Left ventricle myocardium inferior (tissue), 1 donor: Measurements from ENCODE around the gene LRRFIP2. TPM values are rescaled to one million over a fixed set of nuclear protein-coding genes. Genes with fewer than 3 reads are reported as not detected.

ENCODE experiments used
- DNase-seq: peaks from one replicate; pipeline ENCODE4 v3.0.0-alpha.2; 2020
- H3K27ac ChIP-seq: fragments of 200-600 bp; replicated peaks from 2 replicates; pipeline ENCODE4 v1.8.0; 2021
- H3K27me3 ChIP-seq: fragments of 200-600 bp; 2 replicates; pipeline ENCODE4 v1.8.0; 2021; ENCODE audit warnings: low read depth
- H3K36me3 ChIP-seq: fragments of 200-600 bp; 2 replicates; pipeline ENCODE4 v1.8.0; 2021
- H3K4me1 ChIP-seq: fragments of 200-600 bp; 2 replicates; pipeline ENCODE4 v1.8.0; 2021
- H3K4me3 ChIP-seq: fragments of 200-600 bp; 2 replicates; pipeline ENCODE4 v1.8.0; 2021; ENCODE audit warnings: mild to moderate bottlenecking, moderate library complexity
- H3K9me3 ChIP-seq: fragments of 200-600 bp; replicated peaks from 2 replicates; pipeline ENCODE4 v1.8.0; 2021
- intact Hi-C: fragments of 100-400 bp; cut with micrococcal nuclease; formaldehyde crosslinking; loops from one replicate; pipeline ENCODE4 v1.11.0; 2022
- total RNA-seq: library from RNA; stranded (reverse); fragmentation: NEBNext Ultra II Directional; extraction: Animal tissue kit (Norgen Biotek cat#: 25700); gene quantifications from one replicate; pipeline ENCODE4 v1.2.1, GENCODE V29; 2021
- TF ChIP-seq, protein P1 (sequence below): fragments of 200-600 bp; IDR thresholded peaks from 2 replicates; pipeline ENCODE4 v1.8.0; 2021; ENCODE audit warnings: antibody characterized with exemption, mild to moderate bottlenecking, borderline replicate concordance
- donor health status: DM: no; HTN: yes; CAD: no; lungs with severe emphysema.

The LRRFIP2 gene
- total RNA-seq, 1 donor from 2014 or later = 155 TPM

DNA sequence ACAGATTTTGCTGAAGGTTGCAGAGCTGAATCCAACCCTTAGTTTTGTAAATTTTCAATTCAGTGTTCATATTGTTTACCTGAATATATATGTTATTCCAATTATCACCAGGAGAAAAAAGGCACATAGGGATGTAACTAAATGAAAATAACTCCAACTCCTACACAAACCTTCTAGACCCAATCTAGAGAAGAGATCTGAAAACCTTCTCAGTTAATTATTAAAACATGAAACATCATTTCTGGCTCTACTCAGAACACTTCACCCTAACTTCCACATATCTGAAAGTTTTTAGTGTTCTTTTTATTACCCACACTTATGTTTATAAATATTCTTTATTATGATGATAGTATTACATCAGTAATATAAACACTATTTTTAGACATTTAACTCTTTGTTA is 76.6 kb downstream of the LRRFIP2 start:
- H3K9me3 ChIP-seq = no peaks in the 10 kb centered on the region
- no peak overlapping the region for H3K4me3 ChIP-seq
- no peaks in the 10 kb centered on the region for H3K27me3 ChIP-seq
- TF ChIP-seq, protein P1, sequence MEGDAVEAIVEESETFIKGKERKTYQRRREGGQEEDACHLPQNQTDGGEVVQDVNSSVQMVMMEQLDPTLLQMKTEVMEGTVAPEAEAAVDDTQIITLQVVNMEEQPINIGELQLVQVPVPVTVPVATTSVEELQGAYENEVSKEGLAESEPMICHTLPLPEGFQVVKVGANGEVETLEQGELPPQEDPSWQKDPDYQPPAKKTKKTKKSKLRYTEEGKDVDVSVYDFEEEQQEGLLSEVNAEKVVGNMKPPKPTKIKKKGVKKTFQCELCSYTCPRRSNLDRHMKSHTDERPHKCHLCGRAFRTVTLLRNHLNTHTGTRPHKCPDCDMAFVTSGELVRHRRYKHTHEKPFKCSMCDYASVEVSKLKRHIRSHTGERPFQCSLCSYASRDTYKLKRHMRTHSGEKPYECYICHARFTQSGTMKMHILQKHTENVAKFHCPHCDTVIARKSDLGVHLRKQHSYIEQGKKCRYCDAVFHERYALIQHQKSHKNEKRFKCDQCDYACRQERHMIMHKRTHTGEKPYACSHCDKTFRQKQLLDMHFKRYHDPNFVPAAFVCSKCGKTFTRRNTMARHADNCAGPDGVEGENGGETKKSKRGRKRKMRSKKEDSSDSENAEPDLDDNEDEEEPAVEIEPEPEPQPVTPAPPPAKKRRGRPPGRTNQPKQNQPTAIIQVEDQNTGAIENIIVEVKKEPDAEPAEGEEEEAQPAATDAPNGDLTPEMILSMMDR = no peak
- H3K36me3 ChIP-seq = peaks cover 24% of the 10 kb centered on the region
- peaks cover 31% of the 10 kb centered on the region for H3K4me1 ChIP-seq
- no peak for DNase-seq
- H3K27ac ChIP-seq = peak overlapping the region; percentile 43
- intact Hi-C loops = no loop called here

DNA sequence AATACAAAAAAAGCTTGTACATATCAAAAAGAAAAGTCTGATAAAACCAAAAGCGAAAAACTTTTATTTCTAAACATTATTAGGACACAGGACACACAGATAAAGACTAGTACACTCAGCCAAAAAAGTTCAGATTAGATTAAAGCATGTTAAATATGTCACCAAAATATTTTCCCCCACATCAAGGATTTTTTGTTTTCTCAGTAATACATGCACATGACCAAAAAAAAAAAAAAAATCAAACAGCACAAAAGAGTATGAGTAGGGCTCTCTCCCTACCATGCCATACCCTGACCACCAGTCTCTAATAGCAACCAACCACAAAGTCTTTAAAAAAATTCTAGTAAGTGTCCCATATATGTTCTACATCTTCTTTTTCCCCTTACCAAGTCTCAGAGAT is 77.4 kb downstream of the LRRFIP2 start:
- Histone ChIP-seq H3K4me3 (no peak overlapping the region), H3K27me3 (no peaks in the 10 kb centered on the region), H3K4me1 (peaks cover 39% of the 10 kb centered on the region), H3K36me3 (peaks cover 29% of the 10 kb centered on the region), H3K9me3 (no peaks in the 10 kb centered on the region), H3K27ac (peak overlapping the region; percentile 43)
- no peak for DNase-seq
- intact Hi-C loops = no loop called here
- TF ChIP-seq, protein P1 = no peak

DNA sequence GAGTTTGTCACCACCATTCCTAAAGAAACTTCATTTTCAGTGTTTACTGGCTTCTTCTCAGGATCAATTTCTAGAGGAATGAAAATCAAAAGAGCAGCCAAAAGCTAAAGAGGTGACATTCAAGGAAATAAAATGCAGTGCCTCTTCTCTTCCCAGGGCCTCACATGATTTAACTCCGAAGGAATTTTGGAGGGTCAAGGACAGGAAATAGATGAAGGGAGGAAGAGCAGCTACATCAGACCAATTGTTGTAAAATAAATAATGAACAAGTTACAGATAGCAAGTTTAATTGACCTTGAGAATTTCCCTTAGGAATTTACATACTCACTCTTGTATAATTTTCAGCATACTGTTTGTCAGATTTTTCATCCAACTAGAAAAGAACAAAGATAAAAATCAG is 78.1 kb downstream of the LRRFIP2 start:
- intact Hi-C loops = no loop called here
- Histone ChIP-seq H3K27me3 (no peaks in the 10 kb centered on the region), H3K27ac (peak overlapping the region; percentile 43), H3K4me1 (peaks cover 44% of the 10 kb centered on the region), H3K4me3 (no peak overlapping the region), H3K36me3 (peaks cover 33% of the 10 kb centered on the region), H3K9me3 (no peaks in the 10 kb centered on the region)
- no peak for DNase-seq
- TF ChIP-seq, protein P1 = no peak

DNA sequence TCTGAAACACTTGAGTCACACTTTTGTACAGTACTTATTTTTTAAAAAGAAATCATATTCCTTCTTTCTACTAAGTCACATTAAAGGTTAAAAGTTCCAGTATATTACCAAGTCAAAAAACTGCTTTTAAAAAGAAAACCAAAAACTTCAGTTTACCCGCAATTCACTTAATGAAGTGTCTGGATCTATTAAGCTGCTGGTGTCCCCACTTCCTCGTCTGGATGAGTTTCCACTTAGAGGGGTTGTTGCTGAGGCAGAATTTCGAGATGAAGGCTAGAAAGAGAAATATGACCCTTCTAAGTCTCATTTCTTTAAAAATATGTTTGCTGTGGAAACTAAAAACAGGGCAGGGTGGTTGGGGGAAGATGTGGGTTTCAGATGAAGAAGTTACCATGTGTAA is 79.7 kb downstream of the LRRFIP2 start:
- Histone ChIP-seq H3K9me3 (no peaks in the 10 kb centered on the region), H3K4me3 (no peak overlapping the region)

DNA sequence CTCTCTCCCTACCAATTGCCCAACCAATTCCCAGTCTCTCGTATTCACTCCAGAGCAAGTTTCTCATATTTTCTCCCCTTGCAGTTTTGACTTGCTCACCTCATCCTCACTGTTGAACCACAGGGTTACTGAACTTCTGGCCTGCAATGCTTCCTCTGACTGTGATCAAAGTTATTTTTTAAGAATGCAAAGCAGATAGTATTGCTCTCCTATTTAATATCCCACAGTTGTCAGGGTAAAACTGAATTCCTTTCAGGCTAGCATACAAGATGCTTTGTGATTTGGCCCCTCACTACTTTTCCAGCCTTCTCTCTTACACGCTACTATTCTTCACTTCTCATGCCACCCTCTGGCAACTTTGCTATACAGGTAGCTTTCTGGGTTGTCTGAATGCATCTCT is 80.9 kb downstream of the LRRFIP2 start:
- Histone ChIP-seq H3K36me3 (peaks cover 54% of the 10 kb centered on the region), H3K27ac (peak overlapping the region; percentile 57), H3K27me3 (no peaks in the 10 kb centered on the region), H3K9me3 (no peaks in the 10 kb centered on the region), H3K4me1 (peaks cover 44% of the 10 kb centered on the region), H3K4me3 (no peak overlapping the region)
- intact Hi-C loops = no loop called here
- DNase-seq = no peak
- TF ChIP-seq, protein P1 = no peak

More for the DNA sequence above, 79.7 kb downstream of the LRRFIP2 start:
- Histone ChIP-seq H3K27ac (no peak overlapping the region), H3K27me3 (no peaks in the 10 kb centered on the region), H3K4me1 (peaks cover 44% of the 10 kb centered on the region), H3K36me3 (peaks cover 47% of the 10 kb centered on the region)
- no peak for DNase-seq
- TF ChIP-seq, protein P1 = no peak
- intact Hi-C loops = no loop called here

DNA sequence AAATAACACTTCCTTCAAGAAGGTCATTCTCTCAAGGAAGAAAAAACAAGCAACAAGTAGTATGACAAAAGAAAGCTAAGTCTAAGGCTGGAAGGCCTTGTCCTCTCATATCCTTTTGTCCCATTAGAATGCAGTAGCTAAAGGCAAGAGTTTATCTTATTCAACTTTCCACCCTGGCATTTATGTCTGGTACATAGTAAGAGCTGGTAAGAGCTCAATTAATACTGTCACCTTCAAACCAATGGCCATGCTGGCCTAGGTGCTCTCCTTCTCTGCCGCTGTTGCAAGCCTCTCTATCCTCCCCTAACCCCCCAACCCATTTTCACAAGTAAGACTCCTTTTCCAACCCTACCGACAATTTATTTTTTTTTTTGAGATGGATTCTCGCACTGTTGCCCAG is 81.9 kb downstream of the LRRFIP2 start:
- H3K4me1 ChIP-seq = peaks cover 37% of the 10 kb centered on the region
- H3K9me3 ChIP-seq = no peaks in the 10 kb centered on the region
- no peak for DNase-seq
- H3K36me3 ChIP-seq = peaks cover 64% of the 10 kb centered on the region
- intact Hi-C loops = no loop called here
- no peak overlapping the region for H3K4me3 ChIP-seq
- TF ChIP-seq, protein P1 = no peak
- H3K27me3 ChIP-seq = no peaks in the 10 kb centered on the region
- peak overlapping the region; percentile 57 for H3K27ac ChIP-seq
